Activated CD4-positive, CD25-positive, alpha-beta regulatory T cell (primary cell): Measurements from ENCODE around the gene MPP2.
"Not testable (repeated sequence)": the region's sequence is repeated elsewhere in the genome, so short reads cannot be mapped to it uniquely, and the experiment has no call there.

Experiments
- DNase-seq, 4 experiments: peaks; one replicate each; lab custom pipeline; 2025; lab: John Stamatoyannopoulos, UW

The MPP2 gene

GRCh38 chr17:43900858-43901754 lies 6.2 kb downstream of the MPP2 start:
- DNase-seq = no peak

- DNase-seq = peak; percentile 39 to 61 (median 46)
Observed at GRCh38 chr17:43900183-43900857, 7.0 kb downstream of the MPP2 start.

GRCh38 chr17:43898446-43898845 lies 8.9 kb downstream of the MPP2 start:
- DNase-seq = no peak

GRCh38 chr17:43897831-43898230 lies 9.5 kb downstream of the MPP2 start:
- DNase-seq = no peak

- not testable (repeated sequence) for DNase-seq
Observed at GRCh38 chr17:43894494-43894893, 12.8 kb downstream of the MPP2 start.

GRCh38 chr17:43892647-43892952 lies 14.7 kb downstream of the MPP2 start:
- no peak for DNase-seq

- no peak for DNase-seq
Observed at GRCh38 chr17:43891851-43892646, 15.3 kb downstream of the MPP2 start.

- no peak for DNase-seq
Observed at GRCh38 chr17:43890240-43890639, 17.1 kb downstream of the MPP2 start.

GRCh38 chr17:43888548-43888947 lies 18.8 kb downstream of the MPP2 start:
- DNase-seq = no peak

GRCh38 chr17:43882761-43883415 lies 24.4 kb downstream of the MPP2 start:
- no peak for DNase-seq

- no peak for DNase-seq
Observed at GRCh38 chr17:43881758-43882505, 25.4 kb downstream of the MPP2 start.

GRCh38 chr17:43881181-43881580 lies 26.2 kb downstream of the MPP2 start:
- no peak for DNase-seq

- DNase-seq = peak in 1 of 4 experiments; percentile 14
Observed at GRCh38 chr17:43880420-43880991, 26.8 kb downstream of the MPP2 start.

GRCh38 chr17:43879723-43880419 lies 27.5 kb downstream of the MPP2 start:
- DNase-seq = no peak

GRCh38 chr17:43878260-43879175 lies 28.8 kb downstream of the MPP2 start:
- peak; percentile 10 to 56 (median 39) for DNase-seq

- no peak for DNase-seq
Observed at GRCh38 chr17:43877451-43878155, 29.7 kb downstream of the MPP2 start.

GRCh38 chr17:43877031-43877430 lies 30.3 kb downstream of the MPP2 start:
- no peak for DNase-seq

GRCh38 chr17:43875476-43876147 lies 31.7 kb downstream of the MPP2 start:
- no peak for DNase-seq
